NCI-H146 treated with DMSO at 0.1 percent for 48 hours (cell line): Measurements from ENCODE around the gene GPC6.
A peak's percentile ranks its signal among the peaks of the same experiment; 100 is the strongest.
"Not testable (repeated sequence)": the region's sequence is repeated elsewhere in the genome, so short reads cannot be mapped to it uniquely, and the experiment has no call there.

Experiments used
- DNase-seq: peaks from one replicate; lab custom pipeline; 2025; ENCODE audit not compliant: unreplicated experiment; lab: John Stamatoyannopoulos, UW

The GPC6 gene

GRCh38 chr13:93318534-93319254 lies 92.1 kb downstream of the GPC6 start:
- peak; percentile 14 for DNase-seq

DNA sequence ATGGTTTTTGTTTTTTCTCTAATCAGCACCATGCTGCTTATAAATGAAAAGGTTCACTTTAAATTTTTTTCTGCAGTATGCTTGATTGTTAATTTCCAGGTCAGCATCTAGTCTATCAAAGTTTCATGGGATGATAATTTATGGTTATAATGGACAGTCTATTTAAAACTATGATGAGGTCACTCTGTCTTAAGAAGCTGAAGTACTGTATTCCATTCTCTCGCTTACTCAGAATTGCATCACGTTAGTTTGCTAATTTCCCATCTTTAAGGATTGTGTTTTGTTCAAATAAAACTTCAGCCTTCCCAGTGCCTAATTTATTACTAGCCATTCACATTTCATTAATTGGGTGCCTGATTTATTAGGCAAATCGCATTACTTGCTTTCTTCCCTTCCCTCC lies 94.3 kb downstream of the GPC6 start:
- DNase-seq, result no peak

GRCh38 chr13:93323880-93324279 lies 97.3 kb downstream of the GPC6 start:
- not testable (repeated sequence) for DNase-seq

DNA sequence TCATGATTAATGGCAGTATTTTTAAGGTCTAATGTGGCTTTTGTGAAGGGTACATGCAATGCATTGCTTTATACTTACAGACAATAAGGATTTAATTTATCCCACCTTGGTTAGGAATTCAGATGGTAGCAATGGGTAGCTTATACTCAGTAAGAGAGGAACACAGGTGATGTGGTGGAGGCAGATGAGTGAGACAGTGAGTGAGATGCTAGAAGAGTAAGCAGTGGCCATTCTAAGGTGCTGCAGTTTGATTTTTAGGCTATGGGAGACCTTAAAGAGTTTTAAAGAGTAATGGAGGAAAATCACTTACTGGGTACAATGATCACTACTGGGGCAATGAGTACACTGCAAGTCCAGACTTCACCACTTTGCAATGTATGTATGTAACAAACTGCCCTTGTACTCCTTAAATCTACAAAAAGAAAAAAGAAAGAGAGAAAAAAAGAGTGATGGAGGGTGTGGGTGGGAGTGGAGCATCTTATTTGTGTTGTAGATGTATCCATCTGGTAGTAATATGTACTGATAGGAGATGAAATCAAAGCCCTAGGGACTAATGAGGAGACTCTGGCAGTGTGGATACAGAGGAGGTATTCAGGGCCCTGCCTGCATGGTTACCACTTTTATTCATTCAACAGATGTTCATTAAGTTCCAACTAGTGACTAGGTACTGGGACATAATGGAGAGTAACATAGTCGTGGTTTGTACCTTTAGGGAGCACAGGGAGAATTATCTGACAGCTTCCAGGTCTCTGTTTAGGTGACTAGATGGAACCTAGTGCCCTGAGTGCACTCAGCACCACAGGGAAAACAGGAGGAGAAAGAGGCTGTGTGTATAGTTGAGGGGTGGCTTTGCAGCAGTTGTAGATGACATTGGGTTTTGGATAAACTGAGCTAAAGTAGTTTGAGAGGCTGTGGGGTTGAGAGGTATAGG lies 99.0 kb downstream of the GPC6 start:
- no peak for DNase-seq

DNA sequence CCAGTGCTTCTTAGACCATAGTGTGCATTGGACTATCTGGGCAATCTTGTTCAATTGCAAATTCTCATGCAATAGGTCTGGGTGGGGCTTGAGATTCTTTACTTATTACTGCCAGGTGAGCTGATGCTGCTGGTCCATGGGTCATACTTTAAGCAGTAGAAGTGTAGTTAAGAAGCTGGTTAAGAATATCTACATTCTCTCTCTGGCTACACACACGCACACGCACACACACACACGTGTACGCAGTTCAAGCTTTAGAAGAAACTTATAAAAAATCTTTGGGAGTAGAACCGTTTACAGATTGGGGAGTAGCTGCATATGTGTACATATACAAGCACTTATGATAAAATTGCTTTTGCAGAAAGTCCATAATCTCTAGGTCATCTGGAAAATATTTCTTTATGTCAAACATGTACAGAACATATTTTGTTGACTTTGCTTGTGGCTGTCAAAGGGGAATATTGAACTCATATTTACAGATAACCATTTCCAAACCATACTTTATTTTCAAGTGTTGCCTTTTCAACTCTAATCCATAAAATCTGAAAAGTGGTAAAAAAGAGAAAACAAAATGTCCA lies 99.7 kb downstream of the GPC6 start:
- no peak for DNase-seq

DNA sequence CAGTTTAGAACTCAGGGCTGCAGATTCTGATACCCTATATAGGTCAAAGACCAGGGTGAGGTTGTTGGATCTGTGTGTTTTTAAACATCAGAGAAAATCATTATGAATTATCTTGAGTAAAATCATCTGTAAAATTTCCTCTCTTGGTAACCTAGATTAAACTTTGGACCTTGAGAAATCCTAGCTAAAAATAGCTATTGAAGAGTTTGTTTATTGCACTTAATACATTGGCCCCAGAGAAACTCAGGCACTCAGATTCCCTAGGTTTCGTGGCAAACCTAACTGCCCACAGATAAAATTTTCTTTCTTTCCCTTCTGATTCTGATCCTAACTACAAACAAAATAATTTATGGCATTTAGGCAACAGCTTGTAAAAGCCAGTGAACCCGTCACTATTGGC lies 102.3 kb downstream of the GPC6 start:
- no peak for DNase-seq

DNA sequence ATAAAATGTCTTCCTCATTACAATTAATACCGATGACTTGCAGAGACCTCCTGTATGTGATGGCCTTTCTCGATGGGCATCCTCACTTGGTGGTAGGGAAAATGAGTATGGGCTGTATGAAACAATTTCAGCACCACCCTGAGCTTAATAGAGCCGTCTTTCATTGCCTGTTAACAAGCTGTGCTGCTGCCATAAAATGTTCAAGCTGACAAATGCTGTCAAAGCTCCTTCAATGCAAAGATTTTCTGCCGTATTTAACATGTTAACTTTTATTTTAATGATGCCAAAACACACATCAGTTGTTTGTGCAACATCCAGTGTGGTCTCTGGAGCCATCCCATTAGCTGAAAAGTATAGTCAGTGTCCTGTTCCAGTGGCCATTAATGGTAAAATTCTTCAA lies 110.1 kb downstream of the GPC6 start:
- DNase-seq, result no peak

GRCh38 chr13:93338030-93338429 lies 111.4 kb downstream of the GPC6 start:
- no peak for DNase-seq

DNA sequence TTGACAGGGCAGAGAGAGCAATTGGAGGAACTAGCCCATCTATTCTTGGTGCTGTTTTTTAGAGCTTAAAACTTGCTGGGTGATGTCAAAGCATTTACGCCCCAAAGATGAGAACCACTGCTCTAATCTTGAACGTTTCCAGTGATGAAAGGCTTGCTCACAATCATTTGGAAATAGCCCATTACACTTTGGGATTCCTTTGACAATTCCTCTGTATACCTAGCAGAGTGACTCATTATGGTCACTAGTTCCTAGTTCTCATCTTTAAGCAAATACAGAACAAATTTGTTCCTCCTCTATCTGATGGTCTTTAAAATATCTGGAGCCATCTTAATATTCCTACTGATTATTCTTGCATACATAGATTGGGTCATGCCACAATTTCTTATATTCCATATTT lies 112.3 kb downstream of the GPC6 start:
- DNase-seq, result no peak

GRCh38 chr13:93339550-93339949 lies 112.9 kb downstream of the GPC6 start:
- no peak for DNase-seq

DNA sequence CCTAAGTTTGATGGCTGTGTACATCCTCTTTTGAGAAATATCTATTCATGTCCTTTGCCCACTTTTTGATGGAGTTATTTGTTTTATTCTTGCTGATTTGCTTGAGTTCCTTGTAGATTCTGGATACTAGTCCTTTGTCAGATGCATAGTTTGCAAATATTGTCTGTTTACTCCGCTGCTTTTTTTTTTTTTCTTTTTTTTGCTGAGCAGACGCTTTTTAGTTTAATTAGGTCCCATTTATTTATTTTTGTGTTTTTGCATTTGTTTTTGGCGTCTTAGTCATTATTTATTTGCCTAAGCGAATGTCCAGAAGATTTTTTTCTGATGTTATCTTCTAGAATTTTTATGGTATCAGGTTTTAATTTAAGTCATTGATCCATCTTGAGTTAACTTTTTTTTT lies 114.9 kb downstream of the GPC6 start:
- DNase-seq, result no peak

DNA sequence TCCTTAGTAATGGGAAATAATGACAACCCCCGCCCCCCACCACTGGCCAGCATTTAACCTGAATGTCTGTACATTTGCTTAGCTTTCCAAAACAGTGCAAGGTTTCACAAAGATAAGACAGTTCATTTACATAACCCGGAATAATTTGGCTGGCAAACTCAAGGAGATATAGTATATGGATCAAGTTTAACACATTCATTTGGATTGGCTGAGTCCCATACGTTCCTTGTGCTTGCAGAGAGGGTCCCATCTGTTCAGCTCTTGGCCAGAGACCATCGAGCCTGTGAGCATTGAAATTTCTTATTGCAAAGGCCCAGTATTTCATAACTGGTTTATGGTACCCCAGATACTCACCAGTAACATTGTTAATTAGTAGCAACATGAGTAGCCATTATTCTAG lies 116.5 kb downstream of the GPC6 start:
- no peak for DNase-seq

DNA sequence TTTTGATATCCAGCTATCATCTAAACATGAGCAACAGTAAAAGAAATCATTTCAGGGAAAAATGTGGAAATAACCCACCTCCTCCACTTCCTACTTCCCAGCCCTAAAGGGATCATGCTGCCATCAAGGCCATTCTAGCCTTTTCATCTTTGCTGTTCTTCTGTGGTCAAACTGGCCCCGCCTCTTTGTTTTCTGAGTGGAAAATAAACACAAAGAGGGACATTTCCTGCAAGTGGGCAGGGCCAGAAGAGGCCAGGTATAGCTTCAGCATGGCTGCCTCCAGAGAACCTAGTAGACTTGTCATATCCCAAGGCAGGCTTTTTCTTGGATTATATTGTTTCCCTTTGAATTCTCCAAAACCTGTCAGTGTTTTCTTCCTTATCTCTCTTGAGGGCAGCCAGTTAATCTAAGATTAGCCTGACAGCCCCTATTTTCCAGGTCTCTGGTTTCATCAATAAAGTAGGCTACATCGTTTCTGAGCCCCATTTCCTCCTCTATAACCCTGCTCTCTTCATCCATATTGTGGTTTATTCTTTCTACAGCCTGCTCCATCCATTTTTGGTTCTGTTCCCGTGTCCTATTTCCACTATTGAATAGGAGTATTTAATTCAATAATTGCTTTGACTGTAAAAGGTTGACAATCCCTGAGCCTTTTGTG lies 117.6 kb downstream of the GPC6 start:
- DNase-seq, result no peak

DNA sequence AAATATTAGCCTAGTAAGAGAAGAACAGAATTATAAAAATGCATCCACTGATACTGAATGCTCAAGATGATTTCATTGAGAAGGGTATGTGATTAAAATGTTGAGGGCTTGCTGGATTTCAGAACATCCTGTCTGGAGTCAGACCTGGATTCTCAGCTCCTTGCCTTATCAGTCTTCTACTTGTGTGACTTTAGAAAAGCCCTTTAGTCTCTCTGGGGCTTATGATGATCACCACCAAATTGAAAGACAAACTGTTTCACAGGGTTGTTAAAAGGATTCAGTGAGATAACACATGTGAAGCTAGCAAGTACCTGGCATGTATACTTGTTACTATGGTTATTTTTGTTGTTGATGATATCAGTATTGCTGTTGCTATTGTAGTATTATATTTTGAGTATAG lies 118.4 kb downstream of the GPC6 start:
- no peak for DNase-seq

- DNase-seq, result no peak
Observed at GRCh38 chr13:93345770-93346169, 119.2 kb downstream of the GPC6 start.

GRCh38 chr13:93352616-93353015 lies 126.0 kb downstream of the GPC6 start:
- no peak for DNase-seq

- DNase-seq, result peak; percentile 21
Observed at GRCh38 chr13:93355094-93355493, 128.5 kb downstream of the GPC6 start.

- peak; percentile 98 for DNase-seq
Observed at GRCh38 chr13:93356469-93356868, 129.9 kb downstream of the GPC6 start.

DNA sequence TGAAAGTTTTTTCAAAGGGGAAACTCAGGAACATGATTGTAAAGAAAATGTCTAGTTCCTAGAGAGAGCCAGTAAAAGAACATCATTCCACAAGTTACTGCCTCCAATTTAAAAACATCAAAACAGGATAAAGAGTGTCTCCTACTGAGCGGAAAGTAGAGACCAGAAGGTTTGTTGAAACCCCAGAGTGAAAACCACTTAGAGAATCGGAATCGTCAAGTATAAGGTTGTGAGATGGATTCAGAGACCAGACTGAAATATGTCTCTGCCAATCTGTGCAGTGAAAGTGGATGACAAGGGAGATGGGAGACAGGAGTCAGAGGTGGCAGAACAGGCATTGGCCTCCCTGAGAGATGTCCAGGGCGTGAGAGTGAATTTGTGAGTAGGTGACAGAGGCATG lies 133.4 kb downstream of the GPC6 start:
- DNase-seq, result no peak

- DNase-seq, result no peak
Observed at GRCh38 chr13:93361703-93362102, 135.1 kb downstream of the GPC6 start.

DNA sequence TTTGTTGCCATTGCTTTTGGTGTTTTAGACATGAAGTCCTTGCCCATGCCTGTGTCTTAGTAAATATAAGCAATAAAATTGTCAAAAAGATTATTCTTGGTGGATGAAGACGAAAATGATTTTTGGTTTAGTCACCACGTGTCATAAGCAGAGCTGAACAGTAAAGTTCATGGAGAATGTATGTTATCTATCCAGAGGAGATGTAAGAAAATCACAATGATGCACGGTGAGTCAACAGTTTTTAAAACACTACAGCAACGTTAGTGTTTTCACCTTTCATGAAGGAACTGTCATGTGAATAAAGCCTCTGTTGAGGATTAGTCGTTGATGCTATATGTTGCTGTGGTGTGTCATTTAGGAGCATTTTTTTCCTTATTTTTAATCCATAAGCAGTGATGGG lies 137.6 kb downstream of the GPC6 start:
- DNase-seq, result no peak
